K562 (cell line): Measurements from ENCODE around the gene NTRK1. TPM values are rescaled to one million over a fixed set of nuclear protein-coding genes. Genes with fewer than 3 reads are reported as not detected.

Experiments
- CEBPG ChIP-seq, 3 experiments: fragments of 200-800 bp in 1 of 3; sonication (Bioruptor generic) in 1 of 3; sonication (generic) in 1 of 3; formaldehyde crosslinking in 1 of 3; IDR thresholded peaks in 2 of 3; conservative IDR thresholded peaks in 1 of 3; 2 replicates each; pipeline versions ENCODE4 v1.6.1 to v1.8.0; 2016 to 2022; ENCODE audit warnings: missing compliant biosample characterization in 2 of 3, missing genetic modification characterization in 2 of 3, mild to moderate bottlenecking in 1 of 3, missing genetic modification reagents in 1 of 3
- CHCHD3 ChIP-seq: fragments of 250-450 bp; sonication (Bioruptor Pico); IDR thresholded peaks from 2 replicates; pipeline ENCODE4 v2.1.2; 2022; ENCODE audit warnings: mild to moderate bottlenecking
- HNRNPL ChIP-seq: fragments of 200-400 bp; formaldehyde crosslinking; IDR thresholded peaks from 2 replicates; pipeline ENCODE4 v1.6.1; 2017; ENCODE audit warnings: low read depth, mild to moderate bottlenecking, low read length
- KLF10 ChIP-seq: fragments of 250-450 bp; sonication (Bioruptor Pico); IDR thresholded peaks from 2 replicates; pipeline ENCODE4 v1.6.1; 2021; ENCODE audit warnings: matching md5 sums
- MAFK ChIP-seq: IDR thresholded peaks from 2 replicates; pipeline ENCODE4 v1.6.1; 2011; ENCODE audit warnings: low read length, improper control_type of control experiment
- MTA1 ChIP-seq: fragments of 450-650 bp; IDR thresholded peaks from 2 replicates; pipeline ENCODE4 v1.6.1; 2017; ENCODE audit warnings: borderline replicate concordance
- NFRKB ChIP-seq: fragments of 450-650 bp; IDR thresholded peaks from 2 replicates; pipeline ENCODE4 v1.6.1; 2016; ENCODE audit warnings: low read depth
- RFX7 ChIP-seq: fragments of 250-450 bp; sonication (Bioruptor Pico); IDR thresholded peaks from 2 replicates; pipeline ENCODE4 v1.5.1; 2021; ENCODE audit warnings: mild to moderate bottlenecking
- SAFB ChIP-seq: fragments of 200-400 bp; formaldehyde crosslinking; IDR thresholded peaks from 2 replicates; pipeline ENCODE4 v1.6.1; 2017; ENCODE audit warnings: low read depth, low read length, borderline replicate concordance
- WHSC1 ChIP-seq: IDR thresholded peaks from one replicate; pipeline ENCODE4 v1.6.1; 2012; ENCODE audit warnings: low read length, control low read depth, inconsistent platforms
- ZC3H8 ChIP-seq: fragments of 450-650 bp; IDR thresholded peaks from 2 replicates; pipeline ENCODE4 v1.6.1; 2017
- ZNF146 ChIP-seq: IDR thresholded peaks from one replicate; pipeline ENCODE4 v1.6.1; 2018; ENCODE audit warnings: missing compliant biosample characterization; ENCODE audit not compliant: unreplicated experiment
- polyA plus RNA-seq, 8 experiments: library from polyadenylated mRNA; depleted of rRNA in 4 of 8; stranded (reverse) in 5 of 8; unstranded in 3 of 8; fragments of >200 nt; fragmentation: Nextera tagmentation in 2 of 8; fragmentation: Illumina TruSeq in 1 of 8; extraction: Ambion mirVana in 2 of 8; extraction: Trizol in 1 of 8; gene quantifications; 2 replicates each; pipeline versions ENCODE4 v1.2.1 to v1.2.3, GENCODE V29; 2011 to 2014; ENCODE audit warnings: inconsistent platforms in 1 of 8, missing spikeins in 1 of 8
- total RNA-seq, 7 experiments: library from RNA; depleted of rRNA in 6 of 7; stranded (reverse); fragments of >200 nt in 6 of 7; fragmentation: Illumina TruSeq in 2 of 7; extraction: Trizol in 2 of 7; gene quantifications; 2 replicates each; pipeline versions ENCODE4 v1.2.1 to v1.2.3, GENCODE V29; 2011 to 2021; ENCODE audit warnings: low replicate concordance in 1 of 7
- TF ChIP-seq, protein P1 (sequence below), 2 experiments: IDR thresholded peaks in 1 of 2; conservative IDR thresholded peaks in 1 of 2; 2 replicates each; pipeline ENCODE4 v1.6.1; 2016; ENCODE audit warnings: low read depth in 2 of 2, mild to moderate bottlenecking in 1 of 2, missing compliant biosample characterization in 1 of 2, missing genetic modification characterization in 1 of 2, moderate library complexity in 1 of 2
- TF ChIP-seq, protein P2 (sequence below), 3 experiments: fragments of 200-800 bp in 1 of 3; sonication (Bioruptor generic) in 1 of 3; sonication (generic) in 1 of 3; formaldehyde crosslinking in 1 of 3; IDR thresholded peaks; 2 replicates each; pipeline versions ENCODE4 v1.6.1 to v1.8.0; 2016 to 2022; ENCODE audit warnings: mild to moderate bottlenecking in 2 of 3, missing compliant biosample characterization in 2 of 3, missing genetic modification characterization in 2 of 3, missing genetic modification reagents in 1 of 3
- TF ChIP-seq, protein P3 (sequence below), 2 experiments: fragments of 450-650 bp; formaldehyde crosslinking in 1 of 2; IDR thresholded peaks; 2 replicates each; pipeline versions ENCODE4 v1.4.0 to v1.6.1; 2014 to 2020; ENCODE audit warnings: mild to moderate bottlenecking in 2 of 2, borderline replicate concordance in 1 of 2, low read depth in 1 of 2

Gene NTRK1
- total and polyA plus RNA-seq, 9 of the 15 experiments (the other 6 are each of a cell fraction or from before 2014, with no cell fraction given), result 0.46 to 30.0 (median 7.9) TPM

DNA sequence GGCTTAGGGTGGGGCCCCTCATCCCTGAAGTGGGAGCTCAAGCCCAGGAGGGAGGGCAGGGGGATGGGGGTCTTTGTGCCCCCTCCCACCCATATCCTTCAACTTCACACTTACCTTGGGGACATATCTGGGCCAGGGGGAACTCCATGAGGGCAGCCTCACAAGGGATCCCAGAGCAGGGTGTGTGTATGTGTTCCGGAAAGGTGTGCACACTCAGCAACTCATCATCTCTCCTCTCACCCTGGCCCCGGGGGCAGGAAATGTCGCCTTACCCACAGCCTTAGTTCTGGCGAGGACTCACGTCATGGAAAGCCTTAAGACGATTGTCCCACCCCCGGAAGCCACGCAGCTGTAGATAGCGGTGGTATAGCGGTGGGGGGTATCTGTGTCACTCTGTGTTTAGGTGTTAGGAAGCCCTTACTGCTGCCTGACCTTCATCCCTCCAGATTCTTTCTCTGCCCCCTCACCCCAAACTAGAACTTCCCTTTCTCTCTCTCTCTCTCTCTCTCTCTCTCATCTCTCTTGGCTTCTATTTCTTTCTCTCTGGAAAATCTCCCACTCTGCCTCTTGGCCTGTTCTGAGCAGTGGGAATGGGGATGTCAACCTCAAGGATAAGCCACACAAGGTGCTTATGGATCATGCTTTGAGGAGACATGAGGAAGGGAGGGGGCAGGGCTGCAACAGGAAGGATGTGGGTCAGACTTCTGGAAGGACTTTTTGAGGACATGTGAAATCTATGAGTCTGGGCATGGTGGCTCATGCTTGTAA is 43.9 kb upstream of the NTRK1 start, which contains the start of gene SH2D2A (continued):
- no peak for TF ChIP-seq HNRNPL
- TF ChIP-seq KLF10 (CRISPR knock-in tag), result no peak
- TF ChIP-seq, protein P1, sequence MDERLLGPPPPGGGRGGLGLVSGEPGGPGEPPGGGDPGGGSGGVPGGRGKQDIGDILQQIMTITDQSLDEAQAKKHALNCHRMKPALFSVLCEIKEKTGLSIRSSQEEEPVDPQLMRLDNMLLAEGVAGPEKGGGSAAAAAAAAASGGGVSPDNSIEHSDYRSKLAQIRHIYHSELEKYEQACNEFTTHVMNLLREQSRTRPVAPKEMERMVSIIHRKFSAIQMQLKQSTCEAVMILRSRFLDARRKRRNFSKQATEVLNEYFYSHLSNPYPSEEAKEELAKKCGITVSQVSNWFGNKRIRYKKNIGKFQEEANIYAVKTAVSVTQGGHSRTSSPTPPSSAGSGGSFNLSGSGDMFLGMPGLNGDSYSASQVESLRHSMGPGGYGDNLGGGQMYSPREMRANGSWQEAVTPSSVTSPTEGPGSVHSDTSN (CRISPR knock-in tag; IDR thresholded peaks at IDR 0.05; ENCODE audit: low read depth), result no peak
- TF ChIP-seq, protein P1 (tag; conservative IDR thresholded peaks at IDR 0.05; ENCODE audit: low read depth), result no peak
- TF ChIP-seq RFX7 (CRISPR knock-in tag), result no peak
- TF ChIP-seq MTA1, result peak; percentile 61
- TF ChIP-seq WHSC1, result no peak
- no peak for TF ChIP-seq CEBPG (CRISPR knock-in tag; IDR thresholded peaks at IDR 0.05)
- no peak for TF ChIP-seq CEBPG (tag; conservative IDR thresholded peaks at IDR 0.05 in 1 of 2, IDR thresholded peaks at IDR 0.05 in 1 of 2)
- TF ChIP-seq CHCHD3, result no peak
- no peak for TF ChIP-seq ZC3H8
- TF ChIP-seq SAFB, result no peak
- TF ChIP-seq, protein P2, sequence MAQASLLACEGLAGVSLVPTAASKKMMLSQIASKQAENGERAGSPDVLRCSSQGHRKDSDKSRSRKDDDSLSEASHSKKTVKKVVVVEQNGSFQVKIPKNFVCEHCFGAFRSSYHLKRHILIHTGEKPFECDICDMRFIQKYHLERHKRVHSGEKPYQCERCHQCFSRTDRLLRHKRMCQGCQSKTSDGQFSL (CRISPR knock-in tag; IDR thresholded peaks at IDR 0.05), result no peak
- TF ChIP-seq, protein P2 (tag; IDR thresholded peaks at IDR 0.05), result no peak
- TF ChIP-seq NFRKB, result peak; percentile 28; the same call in 1 of the 2 replicates
- peak; percentile 70 for TF ChIP-seq MAFK
- TF ChIP-seq, protein P3, sequence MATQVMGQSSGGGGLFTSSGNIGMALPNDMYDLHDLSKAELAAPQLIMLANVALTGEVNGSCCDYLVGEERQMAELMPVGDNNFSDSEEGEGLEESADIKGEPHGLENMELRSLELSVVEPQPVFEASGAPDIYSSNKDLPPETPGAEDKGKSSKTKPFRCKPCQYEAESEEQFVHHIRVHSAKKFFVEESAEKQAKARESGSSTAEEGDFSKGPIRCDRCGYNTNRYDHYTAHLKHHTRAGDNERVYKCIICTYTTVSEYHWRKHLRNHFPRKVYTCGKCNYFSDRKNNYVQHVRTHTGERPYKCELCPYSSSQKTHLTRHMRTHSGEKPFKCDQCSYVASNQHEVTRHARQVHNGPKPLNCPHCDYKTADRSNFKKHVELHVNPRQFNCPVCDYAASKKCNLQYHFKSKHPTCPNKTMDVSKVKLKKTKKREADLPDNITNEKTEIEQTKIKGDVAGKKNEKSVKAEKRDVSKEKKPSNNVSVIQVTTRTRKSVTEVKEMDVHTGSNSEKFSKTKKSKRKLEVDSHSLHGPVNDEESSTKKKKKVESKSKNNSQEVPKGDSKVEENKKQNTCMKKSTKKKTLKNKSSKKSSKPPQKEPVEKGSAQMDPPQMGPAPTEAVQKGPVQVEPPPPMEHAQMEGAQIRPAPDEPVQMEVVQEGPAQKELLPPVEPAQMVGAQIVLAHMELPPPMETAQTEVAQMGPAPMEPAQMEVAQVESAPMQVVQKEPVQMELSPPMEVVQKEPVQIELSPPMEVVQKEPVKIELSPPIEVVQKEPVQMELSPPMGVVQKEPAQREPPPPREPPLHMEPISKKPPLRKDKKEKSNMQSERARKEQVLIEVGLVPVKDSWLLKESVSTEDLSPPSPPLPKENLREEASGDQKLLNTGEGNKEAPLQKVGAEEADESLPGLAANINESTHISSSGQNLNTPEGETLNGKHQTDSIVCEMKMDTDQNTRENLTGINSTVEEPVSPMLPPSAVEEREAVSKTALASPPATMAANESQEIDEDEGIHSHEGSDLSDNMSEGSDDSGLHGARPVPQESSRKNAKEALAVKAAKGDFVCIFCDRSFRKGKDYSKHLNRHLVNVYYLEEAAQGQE (IDR thresholded peaks at IDR 0.05; ENCODE audit: borderline replicate concordance), result no peak
- TF ChIP-seq, protein P3 (CRISPR knock-in tag; IDR thresholded peaks at IDR 0.05; ENCODE audit: low read depth), result no peak
- no peak for TF ChIP-seq ZNF146
